Esophagus squamous epithelium (tissue), 5 donors: ENCODE measurements around the gene SCAPER. TPM values are rescaled to one million over a fixed set of nuclear protein-coding genes. Genes with fewer than 3 reads are reported as not detected.
"Not testable (repeated sequence)": the region's sequence is repeated elsewhere in the genome, so short reads cannot be mapped to it uniquely, and the experiment has no call there.

ENCODE experiments used
- DNase-seq: peaks from one replicate; lab custom pipeline; 2025; lab: John Stamatoyannopoulos, UW
- H3K27ac ChIP-seq, 4 donors: fragments of 200-600 bp; sonication (generic); one replicate each; pipeline ENCODE4 v1.5.1; 2016 to 2019; ENCODE audit warnings: mild to moderate bottlenecking in 1 of 4
- H3K27me3 ChIP-seq, 4 donors: fragments of 200-600 bp; sonication (generic); 1 replicate in 3 of 4; 2 replicates in 1 of 4; pipeline versions ENCODE4 v1.5.1 to v1.6.0; 2017 to 2021; ENCODE audit warnings: antibody characterized with exemption in 1 of 4
- H3K36me3 ChIP-seq, 3 donors: fragments of 200-600 bp; sonication (generic); one replicate each; pipeline ENCODE4 v1.5.1; 2016 to 2019
- H3K4me1 ChIP-seq, 3 donors: fragments of 200-600 bp; sonication (generic); one replicate each; pipeline ENCODE4 v1.5.1; 2017 to 2019
- H3K4me3 ChIP-seq, 4 donors: fragments of 200-600 bp; sonication (generic); 1 replicate in 3 of 4; 2 replicates in 1 of 4; pipeline ENCODE4 v1.5.1; 2016 to 2019; ENCODE audit warnings: mild to moderate bottlenecking in 2 of 4, moderate library complexity in 1 of 4
- H3K9me3 ChIP-seq, 3 donors: fragments of 200-600 bp; sonication (generic); one replicate each; pipeline ENCODE4 v1.5.1; 2016 to 2019
- CTCF ChIP-seq, 6 experiments: fragments of 450-650 bp in 4 of 6; fragments of 200-600 bp in 2 of 6; sonication (generic) in 2 of 6; IDR thresholded peaks; one replicate each; pipeline ENCODE4 v1.5.1; 2016 to 2019; ENCODE audit warnings: antibody characterized with exemption in 6 of 6, mild to moderate bottlenecking in 4 of 6, moderate library complexity in 4 of 6
- POLR2A ChIP-seq, 4 donors: fragments of 450-650 bp; IDR thresholded peaks; one replicate each; pipeline ENCODE4 v1.6.1; 2017; ENCODE audit warnings: antibody characterized with exemption in 4 of 4, mild to moderate bottlenecking in 4 of 4, moderate library complexity in 3 of 4
- WGBS, 2 donors: methylation state at CpG; one replicate each; pipeline ENCODE4 v1.1.5; 2018; 5-methylcytosine and 5-hydroxymethylcytosine counted together
- intact Hi-C: fragments of 100-400 bp; cut with DNase I; formaldehyde crosslinking; loops from one replicate; pipeline ENCODE4 v1.15.0; 2022
- total RNA-seq, 4 donors: library from RNA; depleted of rRNA; stranded (reverse); fragments of >200 nt; gene quantifications; one replicate each; pipeline ENCODE4 v1.1.0, GENCODE V29; 2016
- donor health status: DM: yes; HTN: yes; CAD: no.

The SCAPER gene
- total RNA-seq, 4 donors from 2014 or later: 18.3 to 30.1 (median 25.3) TPM

- H3K36me3 ChIP-seq: peaks cover 0 to 20% (median 0%) of the 10 kb centered on the region in 3 donors
- TF ChIP-seq POLR2A (IDR thresholded peaks at IDR 0.05) (no peak), CTCF (IDR thresholded peaks at IDR 0.05) (no peak)
- H3K4me3 ChIP-seq: no peak overlapping the region
- intact Hi-C loops: no loop called here
- no peaks in the 10 kb centered on the region for H3K4me1 ChIP-seq
- no peaks in the 10 kb centered on the region for H3K9me3 ChIP-seq
- no peaks in the 10 kb centered on the region for H3K27me3 ChIP-seq
- DNase-seq: no peak
- no peak overlapping the region for H3K27ac ChIP-seq
Measured at GRCh38 chr15:76860201-76860600, 44.9 kb downstream of the SCAPER start.

GRCh38 chr15:76850367-76850766 is 54.8 kb downstream of the SCAPER start:
- H3K27ac ChIP-seq, intact Hi-C loops: not testable (repeated sequence)
- H3K36me3 ChIP-seq: peaks cover 0 to 61% (median 4%) of the 10 kb centered on the region in 3 donors

GRCh38 chr15:76846782-76847181 is 58.4 kb downstream of the SCAPER start:
- H3K27me3 ChIP-seq: no peaks in the 10 kb centered on the region
- H3K27ac ChIP-seq: no peak overlapping the region
- no peak overlapping the region for H3K4me3 ChIP-seq
- DNase-seq: no peak
- H3K9me3 ChIP-seq: peaks cover 0 to 8% (median 6%) of the 10 kb centered on the region in 3 donors
- WGBS, 2 donors: 80 to 95% methylated on average over 1 of the region's 1 CpG
- no peak for TF ChIP-seq CTCF (IDR thresholded peaks at IDR 0.05)
- intact Hi-C loops: no loop called here
- no peaks in the 10 kb centered on the region for H3K4me1 ChIP-seq
- peaks cover 0 to 31% (median 0%) of the 10 kb centered on the region in 3 donors for H3K36me3 ChIP-seq

More at GRCh38 chr15:76850367-76850766, 54.8 kb downstream of the SCAPER start:
- H3K9me3 ChIP-seq: peaks cover 0 to 22% (median 9%) of the 10 kb centered on the region in 3 donors
- not testable (repeated sequence) for H3K4me3 ChIP-seq, H3K4me1 ChIP-seq, DNase-seq, H3K27me3 ChIP-seq

DNA sequence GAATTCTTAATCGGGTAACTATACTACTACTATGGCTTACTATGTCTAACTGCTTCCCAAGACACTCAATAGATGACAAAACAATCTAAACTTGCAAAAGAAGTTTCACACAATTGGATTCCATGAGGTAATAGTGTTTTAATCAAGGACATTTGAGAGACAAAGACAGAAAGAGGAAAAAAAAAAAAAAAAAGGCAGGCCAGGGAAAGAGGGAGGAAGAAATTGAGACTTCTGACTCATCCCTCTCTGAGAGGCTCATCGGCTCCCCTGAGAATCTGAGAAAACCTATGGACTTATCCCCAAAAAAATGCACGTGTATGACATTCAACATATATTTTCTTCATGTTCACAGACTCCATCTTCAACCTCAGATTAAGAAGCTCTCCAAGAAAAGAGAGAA is 61.0 kb downstream of the SCAPER start:
- no peak for DNase-seq
- peaks cover 0 to 13% (median 0%) of the 10 kb centered on the region in 3 donors for H3K36me3 ChIP-seq
- 72 to 80% methylated on average over 3 of the region's 3 CpGs for WGBS, 2 donors
- H3K4me1 ChIP-seq: no peaks in the 10 kb centered on the region
- H3K4me3 ChIP-seq: no peak overlapping the region
- intact Hi-C loops: no loop called here
- no peak for TF ChIP-seq CTCF (IDR thresholded peaks at IDR 0.05)
- TF ChIP-seq POLR2A (IDR thresholded peaks at IDR 0.05): no peak
- no peak overlapping the region for H3K27ac ChIP-seq
- no peaks in the 10 kb centered on the region for H3K27me3 ChIP-seq
- no peaks in the 10 kb centered on the region for H3K9me3 ChIP-seq

- Histone ChIP-seq H3K27ac (no peak overlapping the region), H3K9me3 (no peaks in the 10 kb centered on the region), H3K4me1 (no peaks in the 10 kb centered on the region), H3K36me3 (peaks cover 0 to 15% (median 0%) of the 10 kb centered on the region in 3 donors), H3K4me3 (no peak overlapping the region), H3K27me3 (no peaks in the 10 kb centered on the region)
- no peak for TF ChIP-seq CTCF (IDR thresholded peaks at IDR 0.05)
- no peak for TF ChIP-seq POLR2A (IDR thresholded peaks at IDR 0.05)
- no peak for DNase-seq
- 64 to 81% methylated on average over 1 of the region's 1 CpG for WGBS, 2 donors
- intact Hi-C loops: no loop called here
Measured at GRCh38 chr15:76843269-76843668, 61.9 kb downstream of the SCAPER start.
